GM12892 (cell line): Measurements from ENCODE around the gene ALOX5.

Experiments used
- POLR2A ChIP-seq: IDR thresholded peaks from 2 replicates; pipeline ENCODE4 v1.6.1; 2011; ENCODE audit warnings: low read depth, low read length, control low read depth
- POLR2AphosphoS5 ChIP-seq: IDR thresholded peaks from 2 replicates; pipeline ENCODE4 v1.6.1; 2011; ENCODE audit warnings: low read depth, low read length, control low read depth

DNA sequence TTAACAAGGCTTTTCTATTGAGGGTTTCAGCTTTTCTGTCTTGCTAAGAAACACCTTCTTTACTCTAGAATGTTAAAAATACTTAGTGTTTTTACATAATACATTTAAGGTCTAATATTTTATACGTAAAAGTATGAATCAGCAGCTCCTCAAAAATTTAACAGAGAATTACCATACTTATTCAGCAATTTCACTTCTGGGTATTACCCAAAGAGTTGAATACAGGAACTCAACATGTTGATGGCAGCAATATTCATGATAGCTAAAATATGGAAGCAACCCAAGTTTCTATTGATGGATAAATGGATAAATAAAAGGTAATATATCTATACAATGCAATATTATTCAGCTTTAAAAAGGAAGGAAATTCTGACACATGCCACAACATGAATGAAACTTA, 48.9 kb upstream of the ALOX5 start:
- no peak for TF ChIP-seq POLR2A
- TF ChIP-seq POLR2AphosphoS5 = no peak
